Stimulated activated CD4-positive, alpha-beta T cell treated with anti-CD3 and anti-CD28 coated beads, Interleukin-4, amount 100 ng/mL, for 4 hours (primary cell): ENCODE measurements around the gene UNC13D.
"Not testable (repeated sequence)": the region's sequence is repeated elsewhere in the genome, so short reads cannot be mapped to it uniquely, and the experiment has no call there.

Experiments used
- DNase-seq, 2 experiments: peaks; one replicate each; pipeline ENCODE4 v3.0.0-alpha.2; 2020

UNC13D gene

GRCh38 chr17:75874323-75875181 lies 30.3 kb upstream of the UNC13D start:
- no peak for DNase-seq

DNA sequence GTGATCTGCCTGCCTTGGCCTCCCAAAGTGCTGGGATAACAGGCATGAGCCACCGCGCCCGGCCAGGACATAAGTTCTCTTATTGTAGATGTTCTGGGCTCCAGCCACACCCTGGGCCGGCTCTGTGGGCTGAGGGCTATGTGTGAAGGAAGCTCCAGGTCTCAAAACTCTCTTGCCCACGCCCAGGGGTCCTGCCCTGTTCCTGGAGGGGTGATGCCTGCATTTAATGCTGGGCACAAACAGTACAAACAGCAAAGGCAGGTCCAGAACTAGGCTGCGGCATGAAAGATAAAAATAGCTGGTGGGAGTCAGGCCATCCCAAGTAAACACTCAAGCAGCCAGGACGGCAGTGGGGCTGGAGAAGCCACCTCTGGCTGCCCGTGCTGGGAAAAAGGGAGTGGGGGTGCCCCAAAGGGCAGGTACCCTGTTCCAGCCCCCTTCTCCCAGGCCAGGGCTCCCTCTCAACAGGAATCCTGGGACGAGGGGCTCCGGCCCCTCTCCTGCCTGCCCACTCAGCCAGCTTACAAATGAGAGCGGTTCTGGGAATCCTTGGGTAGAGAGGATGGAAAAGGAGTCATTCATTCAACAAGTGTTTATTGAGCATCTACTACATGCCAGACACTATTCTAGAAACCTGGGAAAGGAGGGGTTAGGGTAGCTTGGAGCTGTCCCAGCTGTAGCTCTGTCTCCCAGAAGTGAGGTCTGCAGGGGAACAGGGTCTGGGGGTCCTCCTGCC lies 29.6 kb upstream of the UNC13D start:
- DNase-seq, result no peak

DNA sequence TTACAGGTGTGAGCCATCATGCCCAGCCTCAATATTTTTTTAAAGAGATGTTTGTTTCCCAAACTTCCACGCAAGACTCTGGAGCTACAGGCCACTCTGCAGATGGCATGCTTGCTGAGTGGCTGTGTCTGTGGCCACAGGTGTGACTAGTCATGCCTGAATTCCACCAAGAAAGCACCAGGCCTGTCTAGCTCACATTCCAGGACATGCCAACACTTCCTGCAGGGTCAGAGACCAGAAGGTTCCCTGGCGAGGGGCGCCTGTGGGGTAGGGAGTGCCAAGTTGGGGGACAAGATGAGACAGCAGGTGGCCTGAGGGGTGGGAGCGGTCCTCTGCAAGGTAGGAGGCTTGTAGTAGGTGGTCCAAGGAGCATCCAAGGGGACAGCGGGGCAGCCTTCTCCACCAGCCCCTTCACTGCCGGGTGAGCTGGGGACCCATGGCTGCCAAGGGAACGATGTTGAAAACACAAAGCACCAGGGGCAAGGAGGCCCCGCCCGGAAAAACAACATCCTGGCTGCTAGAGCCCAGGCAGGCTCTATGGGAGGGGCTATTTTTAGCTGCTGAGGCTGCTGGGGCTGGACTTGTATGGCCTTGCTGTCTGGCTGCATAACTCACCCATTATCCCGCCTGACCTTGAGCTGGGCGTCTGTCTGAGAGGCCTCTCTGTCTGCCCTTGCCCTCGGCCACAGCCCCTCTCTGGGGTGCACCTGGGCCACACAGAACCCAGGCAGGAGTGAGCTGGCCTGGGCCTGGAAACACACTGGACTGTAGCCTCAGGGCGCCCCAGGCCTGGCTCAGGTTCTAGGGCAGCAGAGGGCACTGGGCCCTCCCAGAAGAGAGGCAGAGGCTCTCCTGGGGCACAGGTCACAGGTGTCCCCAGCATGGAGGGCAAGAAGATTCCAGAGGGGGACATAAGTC lies 28.5 kb upstream of the UNC13D start:
- DNase-seq, result peak in 1 of 2 experiments; percentile 33

GRCh38 chr17:75870228-75870627 lies 26.0 kb upstream of the UNC13D start:
- DNase-seq, result not testable (repeated sequence)

GRCh38 chr17:75869282-75870141 lies 25.3 kb upstream of the UNC13D start:
- DNase-seq, result no peak

GRCh38 chr17:75868730-75869281 lies 24.6 kb upstream of the UNC13D start:
- DNase-seq, result not testable (repeated sequence)

DNA sequence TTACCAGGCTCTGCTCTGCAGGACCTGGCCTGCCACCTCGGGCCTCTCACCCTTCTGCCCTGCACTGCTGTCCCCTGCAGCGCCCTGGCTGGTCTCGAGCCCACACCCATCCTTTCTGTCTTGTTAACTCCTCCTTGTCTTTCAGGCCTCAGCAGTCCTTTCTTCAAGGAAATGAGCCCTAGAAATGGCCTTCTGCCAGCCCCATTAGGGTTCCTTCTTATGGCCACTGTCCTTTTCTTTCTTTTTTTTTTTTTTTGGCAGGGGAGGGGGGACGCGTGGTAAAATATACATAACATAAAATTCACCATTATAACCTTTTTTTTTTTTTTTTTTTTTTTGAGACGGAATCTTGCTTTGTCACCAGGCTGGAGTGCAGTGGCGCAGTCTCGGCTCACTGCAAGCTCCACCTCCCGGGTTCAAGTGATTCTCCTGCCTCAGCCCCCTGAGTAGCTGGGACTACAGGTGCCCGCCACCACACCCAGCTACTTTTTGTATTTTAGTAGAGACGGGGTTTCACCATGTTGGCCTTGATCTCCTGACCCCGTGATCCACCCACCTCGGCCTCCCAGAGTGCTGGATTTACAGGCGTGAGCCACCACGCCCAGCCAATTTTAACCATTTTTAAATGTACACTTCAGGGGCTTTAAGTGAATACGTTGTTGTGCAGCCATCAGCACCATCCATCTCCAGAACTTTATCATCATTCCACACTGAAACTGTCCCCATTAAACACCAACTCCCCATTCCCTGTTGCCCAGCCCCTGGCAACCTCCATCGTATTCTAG lies 21.4 kb upstream of the UNC13D start:
- not testable (repeated sequence) for DNase-seq

- not testable (repeated sequence) for DNase-seq
Observed at GRCh38 chr17:75864887-75865286, 20.7 kb upstream of the UNC13D start.

- no peak for DNase-seq
Observed at GRCh38 chr17:75864448-75864871, 20.3 kb upstream of the UNC13D start.

- DNase-seq, result no peak
Observed at GRCh38 chr17:75861927-75862317, 17.7 kb upstream of the UNC13D start.

- DNase-seq, result not testable (repeated sequence)
Observed at GRCh38 chr17:75859358-75859757, 15.2 kb upstream of the UNC13D start.

- DNase-seq, result no peak
Observed at GRCh38 chr17:75856062-75856756, 12.0 kb upstream of the UNC13D start.

- DNase-seq, result peak; percentile 91 to 99
Observed at GRCh38 chr17:75855310-75856061, 11.3 kb upstream of the UNC13D start, which contains the start of gene WBP2. Gene WBP2 (minus strand): TSS chr17:75855335. CDS start chr17:75855297, 38 bp downstream.

DNA sequence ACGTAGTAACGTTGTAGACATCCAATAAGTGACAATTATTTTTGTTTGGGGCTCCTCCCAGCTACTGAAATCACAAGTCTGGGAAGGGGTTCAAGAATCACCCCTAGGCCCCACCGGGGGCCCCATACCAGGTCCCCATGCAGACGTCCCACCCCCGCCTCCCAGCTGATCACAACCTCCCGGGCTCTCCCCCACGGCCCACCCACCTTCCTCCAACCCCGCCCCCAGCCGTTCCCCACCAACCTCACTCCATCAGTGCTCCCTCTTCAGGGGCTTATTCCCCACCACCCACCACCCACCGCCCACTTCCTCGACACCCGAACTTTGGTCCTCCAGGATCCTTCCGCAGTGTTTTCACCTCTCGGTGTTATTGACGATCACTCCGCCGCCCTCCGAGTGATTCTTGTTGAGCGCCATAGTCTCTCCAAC lies 10.7 kb upstream of the UNC13D start:
- no peak for DNase-seq

GRCh38 chr17:75854101-75854748 lies 10.0 kb upstream of the UNC13D start:
- no peak for DNase-seq

- DNase-seq, result no peak
Observed at GRCh38 chr17:75853433-75853832, 9.2 kb upstream of the UNC13D start.

GRCh38 chr17:75851693-75851991 lies 7.4 kb upstream of the UNC13D start:
- not testable (repeated sequence) for DNase-seq

DNA sequence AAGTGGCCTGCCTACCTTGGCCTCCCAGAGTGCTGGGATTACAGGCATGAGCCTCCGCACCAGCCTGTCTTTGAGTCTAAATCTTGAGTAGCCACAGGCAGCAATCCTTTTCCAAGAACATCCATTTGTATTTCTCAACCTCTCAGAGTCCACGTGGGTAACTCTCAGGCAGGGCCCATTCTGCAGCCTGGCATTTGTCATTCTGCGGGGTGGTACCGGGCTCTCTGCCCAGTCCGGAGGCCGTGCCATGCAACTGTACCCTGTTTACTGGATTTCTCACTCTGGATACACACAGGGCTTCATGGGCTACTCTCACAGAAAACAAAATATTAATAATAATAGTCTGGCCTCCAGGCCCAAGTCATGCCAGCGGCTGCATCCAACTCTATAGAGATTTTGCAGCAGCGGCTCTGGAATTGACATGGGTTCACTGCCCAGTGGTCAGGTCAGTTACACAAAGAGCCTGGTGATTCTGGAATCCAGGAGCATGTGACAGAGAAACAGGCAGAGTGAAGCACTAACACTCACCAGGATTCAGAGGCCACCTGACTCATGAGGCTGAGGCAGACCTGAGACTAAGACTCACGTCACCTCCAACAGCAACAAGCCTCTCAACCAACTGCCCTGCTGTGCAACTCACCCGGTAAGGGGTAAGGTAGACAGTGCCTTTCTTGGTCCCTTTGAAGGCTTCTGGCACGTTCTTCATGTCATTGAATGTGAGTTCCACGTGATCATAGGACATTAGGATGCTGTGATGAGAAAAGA lies 6.9 kb upstream of the UNC13D start:
- DNase-seq, result no peak
